GM19467 (cell line): ENCODE results near the gene TJAP1.
A peak's percentile ranks its signal among the peaks of the same experiment; 100 is the strongest.

Source experiments
- ATAC-seq: cut with Tn5 transposase; IDR thresholded peaks from one replicate; pipeline ENCODE4 v1.9.1; 2021; ENCODE audit warnings: mild to moderate bottlenecking, moderate library complexity; ENCODE audit not compliant: unreplicated experiment

Gene TJAP1

GRCh38 chr6:43503443-43503842 is 26.1 kb downstream of the TJAP1 start:
- no peak for ATAC-seq

DNA sequence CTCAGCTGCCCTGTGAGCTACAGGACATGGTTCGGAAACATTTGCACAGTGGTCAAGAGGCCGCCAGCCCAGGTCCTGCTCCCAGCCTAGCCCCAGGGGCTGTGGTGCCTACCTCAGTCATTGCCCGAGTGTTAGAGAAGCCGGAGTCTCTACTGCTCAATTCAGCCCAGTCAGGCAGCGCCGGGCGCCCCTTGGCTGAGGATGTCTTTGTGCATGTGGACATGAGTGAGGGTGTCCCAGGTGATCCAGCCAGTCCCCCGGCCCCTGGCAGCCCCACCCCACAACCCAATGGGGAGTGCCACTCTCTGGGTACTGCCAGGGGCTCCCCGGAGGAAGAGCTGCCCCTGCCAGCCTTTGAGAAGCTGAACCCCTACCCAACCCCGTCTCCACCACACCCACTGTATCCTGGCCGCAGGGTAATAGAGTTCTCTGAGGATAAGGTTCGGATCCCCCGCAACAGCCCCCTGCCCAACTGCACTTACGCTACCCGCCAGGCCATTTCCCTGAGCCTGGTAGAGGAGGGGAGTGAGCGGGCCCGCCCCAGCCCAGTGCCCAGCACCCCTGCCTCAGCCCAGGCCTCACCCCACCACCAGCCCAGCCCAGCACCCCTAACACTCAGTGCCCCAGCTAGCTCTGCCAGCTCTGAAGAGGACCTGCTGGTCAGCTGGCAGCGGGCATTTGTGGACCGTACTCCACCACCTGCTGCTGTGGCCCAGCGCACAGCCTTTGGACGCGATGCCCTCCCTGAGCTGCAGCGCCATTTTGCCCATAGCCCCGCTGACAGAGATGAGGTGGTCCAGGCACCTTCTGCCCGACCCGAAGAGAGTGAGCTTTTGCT is 27.6 kb downstream of the TJAP1 start:
- no peak for ATAC-seq

DNA sequence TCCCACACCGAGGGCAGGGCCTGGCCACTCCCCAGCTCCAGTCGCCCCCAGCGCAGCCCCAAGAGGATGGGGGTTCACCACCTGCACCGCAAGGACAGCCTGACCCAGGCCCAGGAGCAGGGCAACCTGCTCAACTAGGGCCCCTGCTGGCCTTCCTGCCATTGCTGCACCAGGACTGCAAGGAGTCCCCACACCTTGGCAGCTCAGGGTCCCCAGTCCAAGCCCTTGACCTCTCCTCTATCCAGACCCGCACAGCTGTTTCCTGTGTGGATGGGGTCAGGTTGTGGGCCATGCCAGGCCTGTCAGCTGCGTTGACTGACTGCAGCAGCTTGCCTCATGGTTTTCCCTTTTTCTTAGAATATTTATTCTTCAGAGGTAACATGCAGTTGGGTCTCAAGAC is 28.3 kb downstream of the TJAP1 start:
- ATAC-seq: no peak

DNA sequence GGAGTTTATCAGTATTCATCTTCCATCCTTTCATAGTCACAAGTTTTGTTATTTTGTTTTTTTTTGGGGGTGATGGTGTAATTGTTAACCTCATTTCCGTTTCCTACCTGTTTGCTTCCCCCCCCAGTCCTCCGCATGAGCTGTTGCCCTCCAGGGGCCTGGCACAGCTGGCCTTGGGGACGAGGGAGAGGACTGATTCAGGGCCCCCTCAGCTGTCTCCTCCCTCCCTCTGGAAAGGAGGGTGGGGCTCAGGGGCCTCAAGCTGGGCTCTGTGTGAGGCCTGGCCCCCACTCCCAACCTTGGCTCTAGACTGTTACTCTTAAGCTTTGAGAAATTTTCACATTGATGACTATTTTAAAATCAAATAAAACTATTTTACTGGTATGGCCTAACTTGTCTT is 28.8 kb downstream of the TJAP1 start:
- ATAC-seq: no peak

DNA sequence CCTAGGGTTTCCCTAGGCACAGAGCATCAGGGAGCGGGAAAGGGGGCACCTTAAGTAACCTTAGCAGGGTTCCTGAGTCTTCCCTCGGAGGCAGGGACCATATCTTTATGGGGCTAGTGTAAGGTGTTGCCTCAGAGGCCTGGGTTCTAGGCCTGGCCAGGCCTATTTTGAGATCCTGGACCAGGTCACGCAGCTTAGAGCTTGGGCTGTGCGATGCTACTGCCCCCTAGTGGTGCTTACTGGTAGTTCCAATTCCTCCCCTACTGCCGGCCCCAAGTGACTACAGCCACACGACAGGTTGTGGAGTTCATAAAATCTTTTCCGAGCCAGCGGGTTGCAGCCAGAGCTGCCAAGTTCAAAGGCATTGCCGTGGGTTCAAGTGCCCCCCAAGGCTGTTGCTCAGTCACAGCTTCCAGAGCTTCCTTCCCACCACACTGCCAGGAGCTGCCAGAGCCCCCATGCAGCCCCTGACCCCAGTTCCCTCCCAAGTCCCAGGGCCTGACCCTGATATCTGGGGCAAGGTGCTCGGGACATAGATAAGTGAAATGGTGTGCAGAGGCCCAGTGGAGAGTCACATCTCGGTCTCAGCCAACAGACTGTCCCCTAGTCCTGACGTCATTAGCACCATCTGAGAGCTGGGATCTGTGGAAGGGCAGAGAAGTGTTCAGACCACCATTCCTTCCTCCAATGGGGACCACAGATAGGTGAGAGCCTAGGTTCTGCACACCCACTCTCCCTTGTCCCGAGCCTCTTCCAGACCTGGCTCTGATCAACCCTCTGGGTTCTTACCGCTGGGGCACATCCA is 29.5 kb downstream of the TJAP1 start:
- peak; percentile 45 for ATAC-seq

GRCh38 chr6:43508481-43509141 is 31.2 kb downstream of the TJAP1 start:
- no peak for ATAC-seq

DNA sequence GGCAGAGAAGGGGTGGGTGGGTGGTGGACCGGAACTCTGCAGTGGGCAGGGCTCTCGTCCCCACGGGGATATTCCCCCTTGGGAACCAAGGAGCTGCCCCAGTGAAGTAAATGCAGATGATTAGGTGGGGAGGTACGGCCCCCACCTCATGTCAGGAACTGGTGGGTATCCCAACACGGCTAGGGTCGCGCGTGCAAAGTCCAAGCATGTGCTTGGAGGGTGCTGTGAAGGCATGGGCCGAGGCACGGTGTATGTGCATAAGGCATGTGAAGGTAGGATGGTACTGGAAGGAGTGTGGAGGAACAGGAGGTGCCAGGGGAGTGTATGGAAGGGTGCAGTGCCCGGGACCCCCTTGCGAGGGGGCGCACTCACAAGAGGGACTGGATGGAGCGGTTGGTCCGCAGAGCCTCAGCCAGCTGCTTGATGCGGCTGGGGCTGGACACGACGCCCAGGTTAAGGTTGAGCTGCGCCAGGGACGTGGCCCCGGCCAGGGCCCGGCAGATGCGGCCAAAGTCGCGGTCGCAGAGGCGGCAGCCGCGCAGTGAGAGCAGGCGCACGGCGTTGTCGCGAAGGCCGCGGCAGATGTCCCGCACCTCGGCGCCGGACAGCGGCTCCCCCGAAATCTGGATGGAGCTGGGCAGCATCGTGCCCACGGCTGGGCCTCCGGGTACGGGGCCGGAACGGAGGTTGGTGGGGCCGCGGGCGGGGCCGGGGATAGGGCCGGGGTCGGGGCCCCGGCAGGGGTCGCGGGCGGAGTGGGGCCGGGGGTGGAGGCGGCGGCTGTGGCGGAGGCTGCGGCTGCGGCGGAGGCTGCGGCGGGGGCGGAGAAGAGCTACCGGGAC is 32.0 kb downstream of the TJAP1 start:
- peak; percentile 5 for ATAC-seq

DNA sequence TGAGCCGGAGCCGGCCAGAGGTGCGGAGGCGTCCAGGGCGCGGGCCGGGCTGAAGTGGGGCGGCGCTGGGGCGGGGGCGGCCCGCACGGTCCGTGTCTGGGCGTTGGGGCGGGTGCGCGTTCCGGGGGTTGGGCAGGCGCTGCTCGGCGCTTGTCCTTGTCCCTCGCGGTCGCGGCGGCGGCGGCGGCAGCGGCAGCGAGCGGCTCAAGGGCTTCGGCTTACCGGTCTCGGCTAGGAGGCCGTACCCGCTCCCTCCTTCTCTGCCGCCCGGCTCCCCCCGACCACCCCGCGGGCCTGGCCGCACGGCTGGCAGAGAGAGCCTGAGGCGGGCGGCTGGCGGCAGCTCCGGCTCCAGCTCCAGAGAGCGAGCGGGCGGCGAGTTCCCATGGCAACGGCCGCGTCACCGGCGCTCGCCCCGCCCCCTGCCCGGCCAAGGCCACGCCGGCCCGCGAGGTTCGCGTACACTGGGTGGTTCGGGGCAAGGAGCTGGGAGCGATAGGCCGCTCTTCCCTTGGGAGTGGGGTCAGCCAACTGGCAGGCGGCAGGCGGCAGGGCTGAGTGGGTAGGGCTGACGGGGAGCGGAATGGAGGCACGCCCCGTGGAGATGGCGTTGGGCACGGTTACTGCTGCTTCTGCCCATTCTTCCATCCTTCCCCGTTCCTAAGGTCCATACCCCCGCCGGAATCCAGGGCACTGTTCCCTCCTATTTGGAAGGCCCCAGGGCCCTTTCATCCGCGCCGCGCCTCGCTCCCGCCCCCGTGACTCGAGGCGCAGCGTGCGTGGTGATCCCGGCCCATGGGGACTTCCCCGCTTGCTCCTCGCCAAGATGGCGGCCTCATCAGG is 32.8 kb downstream of the TJAP1 start, which contains the start of gene LRRC73:
Gene LRRC73, minus strand, starts transcription at position 363 of the 843 bp plus-strand sequence. CDS start 561 bp downstream, outside the sequence.
- ATAC-seq: peak; percentile 43

DNA sequence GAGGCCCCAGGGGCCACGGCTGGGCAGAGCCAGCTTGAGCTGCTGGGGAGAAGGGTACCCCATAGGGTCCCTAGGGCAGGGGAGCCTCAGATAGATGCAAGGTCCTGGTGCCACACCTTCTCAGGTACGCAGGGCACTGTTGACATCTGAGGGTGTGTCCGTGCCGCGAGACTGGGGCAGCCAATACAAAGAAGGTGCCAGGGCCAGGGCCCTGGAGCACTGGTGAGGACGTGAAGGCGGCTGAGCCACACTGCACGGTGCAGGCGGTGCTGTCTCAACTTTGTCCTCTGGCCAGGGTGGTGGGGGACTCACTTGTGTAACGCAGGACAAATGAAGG is 33.4 kb downstream of the TJAP1 start:
- ATAC-seq: no peak

GRCh38 chr6:43511824-43512415 is 34.5 kb downstream of the TJAP1 start:
- no peak for ATAC-seq

- ATAC-seq: no peak
Measured at GRCh38 chr6:43515808-43516207, 38.4 kb downstream of the TJAP1 start.

DNA sequence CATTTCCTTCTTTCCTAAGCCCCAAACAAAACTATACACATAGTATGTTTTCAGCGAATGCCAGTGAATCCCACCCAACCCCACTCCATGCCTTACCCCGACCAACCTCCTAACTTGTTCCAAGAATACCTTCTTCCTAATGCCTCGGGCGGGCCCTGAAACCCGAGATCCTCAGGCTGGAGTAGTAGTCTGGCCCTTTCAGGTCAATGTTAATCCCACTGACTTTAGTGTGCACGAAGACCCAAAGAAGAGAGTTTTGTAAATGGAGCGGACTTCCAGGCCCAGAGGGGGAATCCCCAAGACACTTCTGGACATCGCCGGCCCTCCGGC is 39.0 kb downstream of the TJAP1 start:
- no peak for ATAC-seq

GRCh38 chr6:43516697-43517504 is 39.5 kb downstream of the TJAP1 start, which contains the start of the genes POLR1C and YIPF3:
Gene POLR1C, plus strand, starts transcription at chr6:43517089. Its CDS starts 21 bp downstream, at chr6:43517110.
Gene YIPF3, minus strand, starts transcription at chr6:43516926. Its CDS starts 119 bp downstream, at chr6:43516807.
- ATAC-seq: peak; percentile 75

GRCh38 chr6:43517505-43518357 is 40.4 kb downstream of the TJAP1 start:
- ATAC-seq: no peak

GRCh38 chr6:43520097-43520496 is 42.7 kb downstream of the TJAP1 start:
- no peak for ATAC-seq

DNA sequence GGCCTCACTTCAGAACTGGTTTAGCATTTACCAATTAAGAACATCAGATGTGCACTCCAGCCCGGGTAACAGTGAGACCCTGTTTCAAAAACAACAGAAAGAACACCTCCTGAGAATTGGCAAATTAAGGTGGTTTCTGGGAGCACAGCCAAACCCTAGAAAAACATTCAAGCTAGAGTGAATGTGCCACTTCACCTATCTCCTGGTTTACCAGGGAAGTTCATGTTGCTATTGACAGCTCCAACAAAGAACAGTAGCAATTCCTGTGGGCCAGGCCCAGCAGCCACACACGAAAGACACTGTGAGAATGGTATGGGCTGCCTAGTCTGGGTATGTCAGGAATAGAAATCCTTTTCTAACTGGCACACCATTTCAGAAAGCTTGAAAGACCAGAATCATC is 44.5 kb downstream of the TJAP1 start:
- ATAC-seq: no peak

- no peak for ATAC-seq
Measured at GRCh38 chr6:43522547-43523261, 45.3 kb downstream of the TJAP1 start.
